ENCODE measurements around the gene DPF3. TPM values are rescaled to one million over a fixed set of nuclear protein-coding genes. Genes with fewer than 3 reads are reported as not detected.
A peak's percentile ranks its signal among the peaks of the same experiment; 100 is the strongest.

The DPF3 gene
- total and polyA plus RNA-seq, 9 of the 15 experiments (the other 6 are each of a cell fraction or from before 2014, with no cell fraction given), result 0.21 to 4.9 (median 1.2) TPM

DNA sequence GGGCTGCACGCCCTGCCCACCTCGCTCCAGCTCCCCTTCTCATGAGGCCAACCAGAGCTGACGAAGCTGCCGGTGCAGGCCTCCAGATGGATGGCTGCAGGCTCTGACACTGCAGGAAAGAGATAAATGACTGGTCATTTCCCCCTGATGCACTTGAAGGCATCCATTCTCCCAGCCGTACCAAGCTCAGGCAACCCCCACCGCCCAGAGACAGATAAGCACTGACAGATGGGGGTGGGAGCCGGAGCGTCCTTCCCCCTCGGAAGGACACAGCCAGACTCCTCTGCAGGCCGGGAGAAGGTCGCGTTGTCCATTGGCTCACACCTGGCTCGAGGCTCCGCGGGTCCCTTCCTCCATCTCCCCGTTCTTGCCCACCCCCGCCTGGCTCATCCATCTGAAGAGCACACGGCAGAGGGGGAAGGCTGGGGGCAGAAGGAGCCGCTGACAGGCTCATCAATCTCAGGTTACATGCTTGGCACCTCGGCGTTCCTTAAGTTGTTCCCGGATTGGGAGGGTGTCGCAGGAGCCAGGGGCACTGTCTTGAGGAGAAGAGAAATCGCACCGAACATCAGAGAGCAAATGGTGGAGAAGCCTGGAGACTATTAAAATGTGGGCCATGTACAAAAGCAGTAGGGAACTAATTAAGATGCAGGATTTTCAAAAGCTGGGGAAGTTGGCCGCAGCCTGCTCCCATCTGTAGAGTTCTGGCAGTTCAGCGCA is 151.6 kb downstream of the DPF3 start (continued):
- TF ChIP-seq, protein P1, sequence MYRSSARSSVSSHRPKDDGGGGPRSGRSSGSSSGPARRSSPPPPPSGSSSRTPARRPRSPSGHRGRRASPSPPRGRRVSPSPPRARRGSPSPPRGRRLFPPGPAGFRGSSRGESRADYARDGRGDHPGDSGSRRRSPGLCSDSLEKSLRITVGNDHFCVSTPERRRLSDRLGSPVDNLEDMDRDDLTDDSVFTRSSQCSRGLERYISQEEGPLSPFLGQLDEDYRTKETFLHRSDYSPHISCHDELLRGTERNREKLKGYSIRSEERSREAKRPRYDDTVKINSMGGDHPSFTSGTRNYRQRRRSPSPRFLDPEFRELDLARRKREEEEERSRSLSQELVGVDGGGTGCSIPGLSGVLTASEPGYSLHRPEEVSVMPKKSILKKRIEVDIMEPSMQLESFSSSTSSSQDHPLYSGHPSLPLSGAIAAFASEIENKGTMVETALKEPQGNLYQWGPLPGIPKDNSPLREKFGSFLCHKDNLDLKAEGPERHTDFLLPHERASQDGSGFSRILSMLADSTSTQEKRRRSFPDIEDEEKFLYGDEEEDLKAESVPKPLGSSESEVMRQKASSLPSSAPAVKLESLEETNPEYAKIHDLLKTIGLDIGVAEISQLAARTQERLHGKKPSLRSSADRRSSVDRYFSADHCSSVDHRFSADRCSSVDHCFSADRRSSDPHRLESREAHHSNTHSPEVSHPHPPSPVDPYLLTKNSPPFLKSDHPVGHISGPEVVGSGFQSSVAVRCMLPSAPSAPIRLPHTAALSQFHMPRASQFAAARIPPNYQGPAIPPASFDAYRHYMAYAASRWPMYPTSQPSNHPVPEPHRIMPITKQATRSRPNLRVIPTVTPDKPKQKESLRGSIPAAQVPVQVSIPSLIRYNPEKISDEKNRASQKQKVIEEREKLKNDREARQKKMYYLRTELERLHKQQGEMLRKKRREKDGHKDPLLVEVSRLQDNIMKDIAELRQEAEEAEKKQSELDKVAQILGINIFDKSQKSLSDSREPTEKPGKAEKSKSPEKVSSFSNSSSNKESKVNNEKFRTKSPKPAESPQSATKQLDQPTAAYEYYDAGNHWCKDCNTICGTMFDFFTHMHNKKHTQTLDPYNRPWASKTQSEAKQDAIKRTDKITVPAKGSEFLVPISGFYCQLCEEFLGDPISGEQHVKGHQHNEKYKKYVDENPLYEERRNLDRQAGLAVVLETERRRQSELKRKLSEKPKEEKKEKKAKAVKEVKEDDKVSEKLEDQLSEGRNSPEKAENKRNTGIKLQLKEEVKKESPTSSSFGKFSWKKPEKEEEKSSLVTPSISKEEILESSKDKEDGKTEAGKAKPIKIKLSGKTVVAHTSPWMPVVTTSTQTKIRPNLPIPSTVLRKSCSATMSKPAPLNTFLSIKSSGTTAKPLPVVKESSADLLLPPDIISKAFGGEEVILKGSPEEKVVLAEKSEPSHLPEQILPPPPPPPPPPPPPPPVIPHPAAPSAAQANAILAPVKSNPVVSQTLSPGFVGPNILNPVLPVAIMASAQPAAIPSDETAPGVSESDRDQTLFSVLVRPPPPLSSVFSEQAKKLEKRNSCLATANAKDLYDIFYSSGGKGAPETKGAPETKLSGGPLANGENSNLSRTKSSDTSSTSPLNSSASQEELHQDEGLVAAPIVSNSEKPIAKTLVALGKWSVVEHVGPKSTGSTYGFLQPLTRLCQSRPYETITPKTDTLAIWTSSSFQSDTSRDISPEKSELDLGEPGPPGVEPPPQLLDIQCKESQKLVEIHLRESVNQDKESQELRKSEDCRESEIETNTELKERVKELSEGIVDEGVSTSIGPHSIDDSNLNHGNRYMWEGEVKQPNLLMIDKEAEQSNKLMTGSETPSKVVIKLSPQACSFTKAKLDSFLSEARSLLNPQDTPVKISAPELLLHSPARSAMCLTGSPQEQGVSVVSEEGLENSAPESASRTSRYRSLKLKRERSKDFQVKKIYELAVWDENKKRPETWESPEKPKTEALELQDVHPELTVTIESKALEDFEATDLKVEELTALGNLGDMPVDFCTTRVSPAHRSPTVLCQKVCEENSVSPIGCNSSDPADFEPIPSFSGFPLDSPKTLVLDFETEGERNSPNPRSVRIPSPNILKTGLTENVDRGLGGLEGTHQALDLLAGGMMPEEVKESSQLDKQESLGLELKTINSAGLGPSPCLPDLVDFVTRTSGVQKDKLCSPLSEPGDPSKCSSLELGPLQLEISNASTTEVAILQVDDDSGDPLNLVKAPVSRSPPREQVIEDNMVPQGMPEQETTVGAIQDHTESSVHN (IDR thresholded peaks at IDR 0.05; ENCODE audit: borderline replicate concordance in 1 of 2, low read depth in 1 of 2), result no peak
- no peak for TF ChIP-seq NELFE (IDR thresholded peaks at IDR 0.05; ENCODE audit: insufficient read depth, insufficient read length)
- TF ChIP-seq ZNF436 (CRISPR knock-in tag; IDR thresholded peaks at IDR 0.05), result no peak
- TF ChIP-seq PTRF (tag; IDR thresholded peaks at IDR 0.05), result no peak
- no peak for TF ChIP-seq CCAR2 (IDR thresholded peaks at IDR 0.05; ENCODE audit: low read depth, low read length)
- peak; percentile 45 for TF ChIP-seq HMGN3 (IDR thresholded peaks at IDR 0.05; ENCODE audit: borderline replicate concordance, extremely low read depth, insufficient read length, low read depth, low read length)
- no peak for TF ChIP-seq ADNP (tag; IDR thresholded peaks at IDR 0.05)
- TF ChIP-seq NCOA2 (IDR thresholded peaks at IDR 0.05; ENCODE audit: partially characterized antibody in 2 of 2), result no peak
- TF ChIP-seq, protein P2, sequence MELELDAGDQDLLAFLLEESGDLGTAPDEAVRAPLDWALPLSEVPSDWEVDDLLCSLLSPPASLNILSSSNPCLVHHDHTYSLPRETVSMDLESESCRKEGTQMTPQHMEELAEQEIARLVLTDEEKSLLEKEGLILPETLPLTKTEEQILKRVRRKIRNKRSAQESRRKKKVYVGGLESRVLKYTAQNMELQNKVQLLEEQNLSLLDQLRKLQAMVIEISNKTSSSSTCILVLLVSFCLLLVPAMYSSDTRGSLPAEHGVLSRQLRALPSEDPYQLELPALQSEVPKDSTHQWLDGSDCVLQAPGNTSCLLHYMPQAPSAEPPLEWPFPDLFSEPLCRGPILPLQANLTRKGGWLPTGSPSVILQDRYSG (tag; conservative IDR thresholded peaks at IDR 0.05; ENCODE audit: low read depth), result no peak
- TF ChIP-seq SMARCB1 (IDR thresholded peaks at IDR 0.05; ENCODE audit: insufficient read length, low read depth), result no peak
- TF ChIP-seq, protein P3, sequence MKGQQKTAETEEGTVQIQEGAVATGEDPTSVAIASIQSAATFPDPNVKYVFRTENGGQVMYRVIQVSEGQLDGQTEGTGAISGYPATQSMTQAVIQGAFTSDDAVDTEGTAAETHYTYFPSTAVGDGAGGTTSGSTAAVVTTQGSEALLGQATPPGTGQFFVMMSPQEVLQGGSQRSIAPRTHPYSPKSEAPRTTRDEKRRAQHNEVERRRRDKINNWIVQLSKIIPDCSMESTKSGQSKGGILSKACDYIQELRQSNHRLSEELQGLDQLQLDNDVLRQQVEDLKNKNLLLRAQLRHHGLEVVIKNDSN (CRISPR knock-in tag; IDR thresholded peaks at IDR 0.05), result no peak
- no peak for TF ChIP-seq GTF2A2 (tag; IDR thresholded peaks at IDR 0.05)
- no peak for TF ChIP-seq ZSCAN29 (IDR thresholded peaks at IDR 0.05)
- no peak for TF ChIP-seq JUN (IDR thresholded peaks at IDR 0.05; ENCODE audit: borderline replicate concordance, low read depth, low read length)
- TF ChIP-seq JUN (CRISPR knock-in tag; IDR thresholded peaks at IDR 0.05; ENCODE audit: borderline replicate concordance), result no peak
- peak; percentile 72 to 83 for TF ChIP-seq KDM1A (IDR thresholded peaks at IDR 0.05)
- TF ChIP-seq KHSRP (IDR thresholded peaks at IDR 0.05), result no peak
- TF ChIP-seq BHLHE40 (IDR thresholded peaks at IDR 0.05; ENCODE audit: low read length), result peak; percentile 12; the same call in 1 of the 2 replicates
- TF ChIP-seq TARDBP (IDR thresholded peaks at IDR 0.05), result no peak

Measured in K562 (cell line).